H1 (cell line): Measurements from ENCODE around the gene RMND1. TPM values are rescaled to one million over a fixed set of nuclear protein-coding genes. Genes with fewer than 3 reads are reported as not detected.
A peak's percentile ranks its signal among the peaks of the same experiment; 100 is the strongest.

ENCODE experiments used
- ATF3 ChIP-seq: IDR thresholded peaks from 2 replicates; pipeline ENCODE4 v1.6.1; 2011; ENCODE audit warnings: low read depth, mild to moderate bottlenecking, low read length; ENCODE audit not compliant: insufficient read depth
- CEBPB ChIP-seq: IDR thresholded peaks from 2 replicates; pipeline ENCODE4 v1.6.1; 2012; ENCODE audit warnings: low read depth, low read length
- CHD1 ChIP-seq: IDR thresholded peaks from 2 replicates; pipeline ENCODE4 v1.6.1; 2012; ENCODE audit warnings: low read depth, low read length, improper control_type of control experiment
- CHD2 ChIP-seq: IDR thresholded peaks from 2 replicates; pipeline ENCODE4 v1.6.1; 2012; ENCODE audit warnings: low read length, improper control_type of control experiment
- CREB1 ChIP-seq: IDR thresholded peaks from 2 replicates; pipeline ENCODE4 v1.6.1; 2012; ENCODE audit warnings: inconsistent platforms
- CTBP2 ChIP-seq: IDR thresholded peaks from 2 replicates; pipeline ENCODE4 v1.7.0; 2011; ENCODE audit warnings: borderline replicate concordance, mild to moderate bottlenecking, moderate library complexity, mixed read lengths, low read length; ENCODE audit not compliant: insufficient read depth, insufficient read length
- HDAC6 ChIP-seq: IDR thresholded peaks from one replicate; pipeline ENCODE4 v1.7.1; 2012; ENCODE audit warnings: low read depth, mild to moderate bottlenecking, inconsistent platforms, low read length, moderate library complexity
- JUN ChIP-seq: IDR thresholded peaks from 2 replicates; pipeline ENCODE4 v1.6.1; 2011; ENCODE audit warnings: low read depth, mild to moderate bottlenecking, improper control_type of control experiment, low read length
- JUND ChIP-seq: IDR thresholded peaks from 2 replicates; pipeline ENCODE4 v1.6.1; 2011; ENCODE audit warnings: mild to moderate bottlenecking, improper control_type of control experiment, low read length
- KDM5A ChIP-seq: fragments of 200-600 bp; IDR thresholded peaks from 2 replicates; pipeline ENCODE4 v1.7.1; 2012; ENCODE audit warnings: mild to moderate bottlenecking, low read length, inconsistent platforms, mixed read lengths
- MAFK ChIP-seq: IDR thresholded peaks from 2 replicates; pipeline ENCODE4 v1.6.1; 2012; ENCODE audit warnings: low read depth, mild to moderate bottlenecking, improper control_type of control experiment, low read length
- POLR2AphosphoS5 ChIP-seq: IDR thresholded peaks from 2 replicates; pipeline ENCODE4 v1.6.1; 2011; ENCODE audit warnings: low read depth, low read length
- POU5F1 ChIP-seq: IDR thresholded peaks from 2 replicates; pipeline ENCODE4 v1.6.1; 2011; ENCODE audit warnings: low read depth, mild to moderate bottlenecking, low read length, moderate library complexity
- RAD21 ChIP-seq, 2 experiments: IDR thresholded peaks in 1 of 2; conservative IDR thresholded peaks in 1 of 2; 2 replicates each; pipeline ENCODE4 v1.6.1; 2011; ENCODE audit warnings: low read depth in 2 of 2, low read length in 2 of 2, improper control_type of control experiment in 1 of 2, inconsistent platforms in 1 of 2, mild to moderate bottlenecking in 1 of 2, moderate library complexity in 1 of 2
- RFX5 ChIP-seq: IDR thresholded peaks from 2 replicates; pipeline ENCODE4 v1.6.1; 2011; ENCODE audit warnings: low read depth, low read length, improper control_type of control experiment, borderline replicate concordance
- RXRA ChIP-seq: IDR thresholded peaks from 2 replicates; pipeline ENCODE4 v1.6.1; 2011; ENCODE audit warnings: low read depth, mild to moderate bottlenecking, low read length, moderate library complexity; ENCODE audit not compliant: insufficient read depth
- SP4 ChIP-seq: IDR thresholded peaks from 2 replicates; pipeline ENCODE4 v1.6.1; 2012; ENCODE audit warnings: low read length, inconsistent platforms
- SRF ChIP-seq: IDR thresholded peaks from 2 replicates; pipeline ENCODE4 v1.6.1; 2011; ENCODE audit warnings: mild to moderate bottlenecking, low read depth, low read length, moderate library complexity
- SUZ12 ChIP-seq: fragments of 200-600 bp; sonication (generic); IDR thresholded peaks from 2 replicates; pipeline ENCODE4 v1.6.1; 2012; ENCODE audit warnings: mild to moderate bottlenecking, inconsistent platforms, low read length, moderate library complexity, mixed read lengths
- TAF7 ChIP-seq: optimal IDR thresholded peaks from 2 replicates; pipeline ENCODE3; 2011; ENCODE audit warnings: low read depth, mild to moderate bottlenecking, inconsistent platforms, low read length, moderate library complexity, borderline replicate concordance
- TBP ChIP-seq: IDR thresholded peaks from 2 replicates; pipeline ENCODE4 v1.6.1; 2011; ENCODE audit warnings: low read depth, low read length, improper control_type of control experiment
- USF2 ChIP-seq: IDR thresholded peaks from 2 replicates; pipeline ENCODE4 v1.6.1; 2011; ENCODE audit warnings: low read length, improper control_type of control experiment
- ZNF274 ChIP-seq: IDR thresholded peaks from 2 replicates; pipeline ENCODE4 v1.7.0; 2012; ENCODE audit warnings: low read length, borderline replicate concordance; ENCODE audit errors: extremely low read depth
- polyA plus RNA-seq, 7 experiments: library from polyadenylated mRNA; depleted of rRNA in 3 of 7; stranded (reverse) in 5 of 7; unstranded in 2 of 7; fragments of >200 nt in 5 of 7; fragments of 200-250 nt in 2 of 7; gene quantifications; 1 replicate in 5 of 7; 2 replicates in 1 of 7; 4 replicates in 1 of 7; pipeline versions ENCODE4 v1.2.1 to v1.2.3, GENCODE V29; 2011 to 2013; ENCODE audit warnings: missing spikeins in 2 of 7, mixed read lengths in 2 of 7
- total RNA-seq: library from RNA; stranded (reverse); fragmentation: NEBNext Ultra II Directional; extraction: Animal tissue kit (Norgen Biotek cat#: 25700); gene quantifications from 2 replicates; pipeline ENCODE4 v1.2.1, GENCODE V29; 2021

RMND1 gene
- total and polyA plus RNA-seq, 2 of the 8 experiments (the other 6 are each of a cell fraction or from before 2014, with no cell fraction given): 7.3 to 21.9 TPM

- TF ChIP-seq KDM5A (peak; percentile 41; the same call in 1 of the 2 replicates), TBP (peak; percentile 73), CHD1 (no peak), ATF3 (peak; percentile 98), CEBPB (no peak), JUN (no peak), RFX5 (no peak), CTBP2 (no peak), USF2 (peak; percentile 100), RXRA (0 out of 2 replicates have a peak, but pooled peaks have one; percentile 52), MAFK (no peak), POU5F1 (no peak), CHD2 (peak; percentile 5; the same call in 1 of the 2 replicates), SUZ12 (no peak), SP4 (peak; percentile 98), CREB1 (peak; percentile 61), RAD21 (IDR thresholded peaks at IDR 0.05 in 1 of 2, conservative IDR thresholded peaks at IDR 0.05 in 1 of 2; ENCODE audit: low read depth in 2 of 2, low read length in 2 of 2) (no peak), SRF (0 out of 2 replicates have a peak, but pooled peaks have one; percentile 28), TAF7 (peak; percentile 88), POLR2AphosphoS5 (peak; percentile 87), HDAC6 (no peak), JUND (0 out of 2 replicates have a peak, but pooled peaks have one; percentile 22), ZNF274 (no peak)
These were observed at the start of gene RMND1 (continued) for GRCh38 chr6:151451950-151452749.
